ENCODE results near the gene MITF.

Gene MITF

GRCh38 chr3:69724722-69725435, 14.4 kb upstream of the MITF start:
- peak; percentile 32 for DNase-seq (ENCODE audit: low read depth)
- no peak overlapping the region for H3K4me3 ChIP-seq (ENCODE audit: low read length)
- TF ChIP-seq CTCF (conservative IDR thresholded peaks at IDR 0.05; ENCODE audit: low read depth, low read length) = no peak

GRCh38 chr3:69725994-69726571, 13.2 kb upstream of the MITF start:
- no peak for TF ChIP-seq CTCF (conservative IDR thresholded peaks at IDR 0.05; ENCODE audit: low read depth, low read length)
- no peak overlapping the region for H3K4me3 ChIP-seq (ENCODE audit: low read length)
- DNase-seq (ENCODE audit: low read depth) = no peak

GRCh38 chr3:69729147-69729919, 9.9 kb upstream of the MITF start:
- no peak overlapping the region for H3K4me3 ChIP-seq (ENCODE audit: low read length)
- no peak for DNase-seq (ENCODE audit: low read depth)
- no peak for TF ChIP-seq CTCF (conservative IDR thresholded peaks at IDR 0.05; ENCODE audit: low read depth, low read length)

- H3K4me3 ChIP-seq (ENCODE audit: low read length) = no peak overlapping the region
- no peak for TF ChIP-seq CTCF (conservative IDR thresholded peaks at IDR 0.05; ENCODE audit: low read depth, low read length)
- DNase-seq (ENCODE audit: low read depth) = no peak
Observed at GRCh38 chr3:69731080-69731479, 8.2 kb upstream of the MITF start.

- DNase-seq (ENCODE audit: low read depth) = no peak
- no peak overlapping the region for H3K4me3 ChIP-seq (ENCODE audit: low read length)
- TF ChIP-seq CTCF (conservative IDR thresholded peaks at IDR 0.05; ENCODE audit: low read depth, low read length) = no peak
Observed at GRCh38 chr3:69735893-69736292, 3.4 kb upstream of the MITF start.

- no peak for DNase-seq (ENCODE audit: low read depth)
- TF ChIP-seq CTCF (conservative IDR thresholded peaks at IDR 0.05; ENCODE audit: low read depth, low read length) = no peak
- H3K4me3 ChIP-seq (ENCODE audit: low read length) = no peak overlapping the region
Observed at GRCh38 chr3:69737392-69737791, 1.9 kb upstream of the MITF start.

Measured in retinal pigment epithelial cell (primary cell).